Lung (tissue), 12 donors: Measurements from ENCODE around the gene TMEM165. TPM values are rescaled to one million over a fixed set of nuclear protein-coding genes. Genes with fewer than 3 reads are reported as not detected.

ENCODE experiments used
- ATAC-seq: fragments of 200-7000 bp; cut with Tn5 transposase; one replicate; pipeline ENCODE4 v1.9.1; 2020; ENCODE audit warnings: moderate number of reproducible peaks; ENCODE audit not compliant: insufficient read depth, low FRiP score
- DNase-seq, 3 donors: peaks; one replicate each; pipeline ENCODE4 v3.0.0-alpha.2; 2013 to 2017
- H3K27ac ChIP-seq, 2 donors: one replicate each; pipeline ENCODE4 v1.5.1; 2013; ENCODE audit warnings: mild to moderate bottlenecking in 2 of 2, moderate library complexity in 2 of 2, control low read depth in 1 of 2, inconsistent platforms in 1 of 2, low read depth in 1 of 2, low read length in 1 of 2
- H3K27me3 ChIP-seq, 3 donors: one replicate each; pipeline ENCODE4 v1.5.1; 2013; ENCODE audit warnings: low read length in 2 of 3; ENCODE audit not compliant: control insufficient read depth in 3 of 3, insufficient read depth in 3 of 3
- H3K36me3 ChIP-seq, 4 donors: one replicate each; pipeline ENCODE4 v1.5.1; 2013; ENCODE audit warnings: low read length in 4 of 4, mild to moderate bottlenecking in 1 of 4, moderate library complexity in 1 of 4; ENCODE audit not compliant: control insufficient read depth in 4 of 4, insufficient read depth in 4 of 4
- H3K4me1 ChIP-seq, 5 donors: one replicate each; pipeline ENCODE4 v1.5.1; 2013; ENCODE audit warnings: low read length in 5 of 5, mild to moderate bottlenecking in 2 of 5, moderate library complexity in 1 of 5; ENCODE audit not compliant: control insufficient read depth in 5 of 5, insufficient read depth in 5 of 5
- H3K4me3 ChIP-seq: one replicate; pipeline ENCODE4 v1.5.1; 2013; ENCODE audit warnings: mild to moderate bottlenecking, control low read depth, moderate library complexity
- H3K9ac ChIP-seq, 2 donors: one replicate each; pipeline ENCODE4 v1.5.1; 2013; ENCODE audit warnings: low read length in 2 of 2, control low read depth in 1 of 2; ENCODE audit not compliant: insufficient read depth in 1 of 2
- H3K9me3 ChIP-seq, 4 donors: one replicate each; pipeline ENCODE4 v1.5.1; 2013; ENCODE audit warnings: low read length in 3 of 4, mild to moderate bottlenecking in 1 of 4, moderate library complexity in 1 of 4; ENCODE audit not compliant: control insufficient read depth in 4 of 4, insufficient read depth in 3 of 4
- WGBS, 2 donors: extraction: QIAGEN DNeasy Blood & Tissue Kit; methylation state at CpG; one replicate each; pipeline ENCODE4 v1.1.7; 2013; 5-methylcytosine and 5-hydroxymethylcytosine counted together
- polyA plus RNA-seq, 2 donors: library from polyadenylated mRNA; stranded (reverse); fragments of 200-250 nt; gene quantifications; one replicate each; pipeline ENCODE4 v1.2.1, GENCODE V29; 2013
- total RNA-seq, 2 donors: library from RNA; depleted of rRNA in 1 of 2; stranded (reverse); fragments of >200 nt in 1 of 2; gene quantifications; one replicate each; pipeline ENCODE4 v1.2.1, GENCODE V29; 2014 to 2021
- TF ChIP-seq, protein P1 (sequence below): IDR thresholded peaks from 2 replicates; pipeline ENCODE4 v1.5.1; 2012; ENCODE audit warnings: mild to moderate bottlenecking; ENCODE audit errors: control extremely low read depth, extremely low read depth
- donor health status: control.
- donor health status: control.
- donor health status: Bipolar disorder and iron deficiency.
- donor health status: healthy.
- donor health status: DM: yes; HTN: yes; CAD: no.

Gene TMEM165
- total and polyA plus RNA-seq, 4 donors, result 152 to 184 (median 178) TPM

DNA sequence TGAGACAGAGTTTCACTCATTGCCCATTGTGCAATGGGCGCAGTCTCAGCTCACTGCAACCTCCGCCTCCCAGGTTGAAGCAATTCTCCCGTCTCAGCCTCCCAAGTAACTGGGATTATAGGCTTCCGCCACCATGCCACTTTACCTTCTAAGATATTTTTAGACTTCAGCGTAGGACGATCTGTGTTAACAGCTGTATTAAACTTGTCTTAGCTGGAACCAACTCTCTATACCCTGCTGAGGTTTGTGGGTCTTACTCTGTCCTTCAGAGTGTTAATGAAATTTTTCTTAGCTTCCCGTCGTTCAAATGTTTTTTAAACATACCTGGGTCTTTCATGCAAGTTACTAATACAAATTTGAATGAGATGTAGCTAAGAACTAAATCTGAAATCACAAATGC lies 14.7 kb downstream of the TMEM165 start:
- Histone ChIP-seq H3K36me3 (peaks cover 0 to 23% (median 16%) of the 10 kb centered on the region in 4 donors), H3K4me1 (peaks cover 0 to 18% (median 1%) of the 10 kb centered on the region in 5 donors)

DNA sequence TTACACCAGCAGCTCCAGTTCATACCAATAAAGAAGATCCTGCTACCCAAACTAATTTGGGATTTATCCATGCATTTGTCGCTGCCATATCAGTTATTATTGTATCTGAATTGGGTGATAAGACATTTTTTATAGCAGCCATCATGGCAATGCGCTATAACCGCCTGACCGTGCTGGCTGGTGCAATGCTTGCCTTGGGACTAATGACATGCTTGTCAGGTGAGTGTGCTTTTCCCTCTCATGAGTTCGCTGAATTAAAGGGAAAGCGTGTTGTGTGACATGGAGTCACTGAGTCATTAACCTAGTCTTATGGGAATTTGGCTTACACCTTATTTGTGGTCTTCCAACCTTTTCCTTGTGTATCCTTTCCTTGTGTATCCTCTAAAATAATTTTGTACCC lies 15.9 kb downstream of the TMEM165 start:
- no peak overlapping the region for H3K4me3 ChIP-seq
- TF ChIP-seq, protein P1, sequence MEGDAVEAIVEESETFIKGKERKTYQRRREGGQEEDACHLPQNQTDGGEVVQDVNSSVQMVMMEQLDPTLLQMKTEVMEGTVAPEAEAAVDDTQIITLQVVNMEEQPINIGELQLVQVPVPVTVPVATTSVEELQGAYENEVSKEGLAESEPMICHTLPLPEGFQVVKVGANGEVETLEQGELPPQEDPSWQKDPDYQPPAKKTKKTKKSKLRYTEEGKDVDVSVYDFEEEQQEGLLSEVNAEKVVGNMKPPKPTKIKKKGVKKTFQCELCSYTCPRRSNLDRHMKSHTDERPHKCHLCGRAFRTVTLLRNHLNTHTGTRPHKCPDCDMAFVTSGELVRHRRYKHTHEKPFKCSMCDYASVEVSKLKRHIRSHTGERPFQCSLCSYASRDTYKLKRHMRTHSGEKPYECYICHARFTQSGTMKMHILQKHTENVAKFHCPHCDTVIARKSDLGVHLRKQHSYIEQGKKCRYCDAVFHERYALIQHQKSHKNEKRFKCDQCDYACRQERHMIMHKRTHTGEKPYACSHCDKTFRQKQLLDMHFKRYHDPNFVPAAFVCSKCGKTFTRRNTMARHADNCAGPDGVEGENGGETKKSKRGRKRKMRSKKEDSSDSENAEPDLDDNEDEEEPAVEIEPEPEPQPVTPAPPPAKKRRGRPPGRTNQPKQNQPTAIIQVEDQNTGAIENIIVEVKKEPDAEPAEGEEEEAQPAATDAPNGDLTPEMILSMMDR, result no peak
- no peak for DNase-seq
- ATAC-seq, result no peak
- H3K27ac ChIP-seq, result no peak overlapping the region
- H3K27me3 ChIP-seq, result no peaks in the 10 kb centered on the region
- no peak overlapping the region for H3K9ac ChIP-seq
- WGBS, 2 donors, result 97 to 98% methylated on average over 6 of the region's 6 CpGs
- H3K36me3 ChIP-seq, result peaks cover 0 to 20% (median 18%) of the 10 kb centered on the region in 4 donors
- no peaks in the 10 kb centered on the region for H3K9me3 ChIP-seq
- peaks cover 0 to 15% (median 1%) of the 10 kb centered on the region in 5 donors for H3K4me1 ChIP-seq

More for the DNA sequence above, 14.7 kb downstream of the TMEM165 start:
- Histone ChIP-seq H3K4me3 (no peak overlapping the region), H3K27ac (no peak overlapping the region), H3K27me3 (no peaks in the 10 kb centered on the region), H3K9ac (no peak overlapping the region), H3K9me3 (no peaks in the 10 kb centered on the region)
- ATAC-seq (no peak), DNase-seq (no peak)
- TF ChIP-seq, protein P1, result no peak
- 88 to 92% methylated on average over 8 of the region's 8 CpGs for WGBS, 2 donors

- peak in 2 of 3 donors; percentile 54 to 62 for DNase-seq
- peaks cover 0 to 5% (median 0%) of the 10 kb centered on the region in 5 donors for H3K4me1 ChIP-seq
- H3K9me3 ChIP-seq, result no peaks in the 10 kb centered on the region
- no peak for ATAC-seq
- WGBS, 2 donors, result 80 to 81% methylated on average over 3 of the region's 3 CpGs
- H3K4me3 ChIP-seq, result no peak overlapping the region
- no peaks in the 10 kb centered on the region for H3K27me3 ChIP-seq
- TF ChIP-seq, protein P1, result no peak
- H3K27ac ChIP-seq, result no peak overlapping the region
- peaks cover 6 to 36% (median 33%) of the 10 kb centered on the region in 4 donors for H3K36me3 ChIP-seq
- no peak overlapping the region for H3K9ac ChIP-seq
Observed at GRCh38 chr4:55416176-55416575, 20.4 kb downstream of the TMEM165 start.

DNA sequence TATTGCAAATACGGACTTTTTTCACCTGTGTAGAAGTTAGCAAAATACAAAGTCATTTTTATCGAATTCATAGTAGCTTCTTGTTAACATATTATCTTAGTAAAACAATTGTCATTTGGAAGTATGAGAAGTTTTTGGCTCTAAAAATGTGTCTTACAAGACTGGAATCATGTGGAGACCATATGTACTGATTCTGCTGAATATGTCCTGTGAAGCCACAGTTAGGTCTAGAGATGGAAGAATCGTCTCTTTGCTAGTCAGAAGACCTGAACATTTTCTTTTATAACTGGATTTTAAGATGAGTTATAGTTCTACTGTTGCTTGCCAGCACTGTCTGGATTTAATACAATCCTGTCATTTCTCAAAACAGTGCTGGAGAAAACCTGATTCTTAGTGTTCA lies 29.0 kb downstream of the TMEM165 start:
- no peak overlapping the region for H3K4me3 ChIP-seq
- no peak for ATAC-seq
- H3K9ac ChIP-seq, result no peak overlapping the region
- no peaks in the 10 kb centered on the region for H3K9me3 ChIP-seq
- H3K4me1 ChIP-seq, result no peaks in the 10 kb centered on the region
- no peak for DNase-seq
- no peaks in the 10 kb centered on the region for H3K27me3 ChIP-seq
- H3K27ac ChIP-seq, result no peak overlapping the region
- peaks cover 28 to 58% (median 40%) of the 10 kb centered on the region in 4 donors for H3K36me3 ChIP-seq
- WGBS, 2 donors, result 93% methylated on average over 3 of the region's 3 CpGs
- TF ChIP-seq, protein P1, result no peak
